Small intestine (tissue), 7 donors: ENCODE measurements around the gene TRAF3. TPM values are rescaled to one million over a fixed set of nuclear protein-coding genes. Genes with fewer than 3 reads are reported as not detected.

Experiments used
- DNase-seq, 2 donors: peaks; one replicate each; pipeline versions ENCODE4 v3.0.0 to v3.0.0-alpha.2; 2013
- FAIRE-seq: peaks from 2 replicates; lab custom pipeline; 2012; peaks lifted over from hg19 to GRCh38; lab: Jason Lieb, UNC
- H3K27ac ChIP-seq, 3 donors: one replicate each; pipeline ENCODE4 v1.5.1; 2013; ENCODE audit warnings: low read length in 2 of 3, mild to moderate bottlenecking in 2 of 3, control low read depth in 1 of 3, inconsistent platforms in 1 of 3, low read depth in 1 of 3, moderate library complexity in 1 of 3
- H3K27me3 ChIP-seq, 3 donors: one replicate each; pipeline ENCODE4 v1.6.1; 2013; ENCODE audit warnings: low read length in 3 of 3, inconsistent platforms in 1 of 3; ENCODE audit not compliant: control insufficient read depth in 3 of 3, insufficient read depth in 3 of 3
- H3K36me3 ChIP-seq, 3 donors: one replicate each; pipeline ENCODE4 v1.6.1; 2013; ENCODE audit warnings: low read length in 3 of 3, inconsistent platforms in 1 of 3, low read depth in 1 of 3, mild to moderate bottlenecking in 1 of 3, moderate library complexity in 1 of 3; ENCODE audit not compliant: control insufficient read depth in 3 of 3, insufficient read depth in 2 of 3
- H3K4me1 ChIP-seq, 3 donors: one replicate each; pipeline ENCODE4 v1.6.1; 2013; ENCODE audit warnings: low read length in 2 of 3, inconsistent platforms in 1 of 3, low read depth in 1 of 3, mild to moderate bottlenecking in 1 of 3, moderate library complexity in 1 of 3; ENCODE audit not compliant: control insufficient read depth in 3 of 3, insufficient read depth in 2 of 3
- H3K4me3 ChIP-seq, 3 donors: one replicate each; pipeline ENCODE4 v1.5.1; 2013; ENCODE audit warnings: low read length in 3 of 3, control low read depth in 1 of 3, inconsistent platforms in 1 of 3, low read depth in 1 of 3, mild to moderate bottlenecking in 1 of 3, moderate library complexity in 1 of 3
- H3K9me3 ChIP-seq, 2 donors: one replicate each; pipeline ENCODE4 v1.6.1; 2013; ENCODE audit warnings: low read depth in 1 of 2, low read length in 1 of 2; ENCODE audit not compliant: control insufficient read depth in 2 of 2, insufficient read depth in 1 of 2
- WGBS, 3 donors: extraction: QIAGEN DNeasy Blood & Tissue Kit; methylation state at CpG; one replicate each; pipeline ENCODE4 v1.1.7; 2013; 5-methylcytosine and 5-hydroxymethylcytosine counted together
- polyA plus RNA-seq, 4 donors: library from polyadenylated mRNA; stranded (reverse) in 3 of 4; unstranded in 1 of 4; fragments of 200-250 nt in 3 of 4; fragments of 120-200 nt in 1 of 4; gene quantifications; one replicate each; pipeline versions ENCODE4 v1.2.1 to v1.2.3, GENCODE V29; 2013
- donor health status: healthy with polysubstance abuse.
- donor health status: control.
- donor health status: control.
- donor health status: Bipolar disorder and iron deficiency.
- donor health status: healthy.

TRAF3 gene
- polyA plus RNA-seq, 4 donors: 4.0 to 17.9 (median 8.5) TPM

DNA sequence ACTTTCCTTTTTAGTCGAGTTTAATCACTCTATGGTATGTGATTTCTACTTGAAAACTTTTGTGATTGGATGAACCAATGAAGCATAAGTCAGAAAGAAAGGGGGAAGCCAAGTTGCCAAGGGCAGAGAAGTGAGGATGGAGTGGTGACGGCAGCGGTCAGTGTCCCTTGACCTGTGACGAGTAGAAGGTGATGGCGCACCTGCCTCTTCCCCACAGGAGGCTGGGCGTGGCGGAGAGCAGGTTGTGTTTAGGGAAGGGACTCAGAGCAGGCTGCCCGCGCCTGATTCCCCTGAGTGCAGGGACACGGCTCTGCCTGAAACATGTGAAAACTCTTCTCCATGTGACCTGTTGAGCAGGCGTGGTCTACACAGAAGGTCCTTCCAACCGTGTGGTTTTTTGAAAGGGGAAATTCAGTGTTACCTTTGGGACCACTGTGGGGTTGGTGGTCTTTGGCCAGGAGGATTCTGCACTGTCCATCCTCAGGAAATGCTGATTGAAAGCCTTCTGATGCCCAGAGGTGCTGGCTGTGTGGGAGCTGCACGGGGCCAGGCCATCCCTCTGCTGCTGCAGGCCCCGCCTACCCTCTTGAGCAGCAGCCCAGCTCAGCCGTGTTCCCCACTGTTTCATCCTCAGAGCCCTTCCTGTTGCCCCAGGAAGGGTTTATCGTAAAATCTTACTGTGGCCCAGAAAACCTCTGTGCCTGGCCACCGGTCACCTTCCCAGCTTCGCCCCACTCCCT, 121.7 kb downstream of the TRAF3 start:
- Histone ChIP-seq H3K36me3 (peaks cover 2 to 71% (median 9%) of the 10 kb centered on the region in 3 donors), H3K9me3 (no peaks in the 10 kb centered on the region), H3K4me1 (no peaks in the 10 kb centered on the region), H3K27me3 (no peaks in the 10 kb centered on the region), H3K4me3 (no peak overlapping the region), H3K27ac (no peak overlapping the region)
- WGBS, 3 donors: 83 to 90% (median 83%) methylated on average over 18 of the region's 18 CpGs
- FAIRE-seq (no peak), DNase-seq (no peak)

DNA sequence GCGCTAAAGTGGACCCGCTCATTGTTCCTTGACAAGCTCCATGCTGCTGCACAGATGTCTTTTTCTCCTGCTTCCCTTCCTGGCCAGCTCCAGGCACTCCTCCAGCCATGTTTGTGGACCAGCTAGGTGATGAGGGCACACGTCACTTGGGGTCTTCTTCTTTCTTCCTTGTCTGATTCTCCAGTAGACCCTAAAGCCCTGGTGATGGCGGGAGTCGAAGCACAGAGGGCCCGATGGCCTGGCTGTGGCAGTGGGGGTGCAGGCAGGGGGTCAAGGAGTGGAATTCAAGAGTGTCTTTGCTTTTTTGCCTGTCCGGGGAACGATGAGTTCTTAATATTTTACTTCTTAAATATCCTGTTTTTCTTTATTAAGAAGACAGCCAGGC, 122.3 kb downstream of the TRAF3 start:
- Histone ChIP-seq H3K27ac (no peak overlapping the region), H3K27me3 (no peaks in the 10 kb centered on the region), H3K4me1 (no peaks in the 10 kb centered on the region), H3K36me3 (peaks cover 2 to 74% (median 12%) of the 10 kb centered on the region in 3 donors), H3K4me3 (no peak overlapping the region), H3K9me3 (no peaks in the 10 kb centered on the region)
- 94 to 99% (median 97%) methylated on average over 8 of the region's 8 CpGs for WGBS, 3 donors
- FAIRE-seq (no peak), DNase-seq (no peak)

DNA sequence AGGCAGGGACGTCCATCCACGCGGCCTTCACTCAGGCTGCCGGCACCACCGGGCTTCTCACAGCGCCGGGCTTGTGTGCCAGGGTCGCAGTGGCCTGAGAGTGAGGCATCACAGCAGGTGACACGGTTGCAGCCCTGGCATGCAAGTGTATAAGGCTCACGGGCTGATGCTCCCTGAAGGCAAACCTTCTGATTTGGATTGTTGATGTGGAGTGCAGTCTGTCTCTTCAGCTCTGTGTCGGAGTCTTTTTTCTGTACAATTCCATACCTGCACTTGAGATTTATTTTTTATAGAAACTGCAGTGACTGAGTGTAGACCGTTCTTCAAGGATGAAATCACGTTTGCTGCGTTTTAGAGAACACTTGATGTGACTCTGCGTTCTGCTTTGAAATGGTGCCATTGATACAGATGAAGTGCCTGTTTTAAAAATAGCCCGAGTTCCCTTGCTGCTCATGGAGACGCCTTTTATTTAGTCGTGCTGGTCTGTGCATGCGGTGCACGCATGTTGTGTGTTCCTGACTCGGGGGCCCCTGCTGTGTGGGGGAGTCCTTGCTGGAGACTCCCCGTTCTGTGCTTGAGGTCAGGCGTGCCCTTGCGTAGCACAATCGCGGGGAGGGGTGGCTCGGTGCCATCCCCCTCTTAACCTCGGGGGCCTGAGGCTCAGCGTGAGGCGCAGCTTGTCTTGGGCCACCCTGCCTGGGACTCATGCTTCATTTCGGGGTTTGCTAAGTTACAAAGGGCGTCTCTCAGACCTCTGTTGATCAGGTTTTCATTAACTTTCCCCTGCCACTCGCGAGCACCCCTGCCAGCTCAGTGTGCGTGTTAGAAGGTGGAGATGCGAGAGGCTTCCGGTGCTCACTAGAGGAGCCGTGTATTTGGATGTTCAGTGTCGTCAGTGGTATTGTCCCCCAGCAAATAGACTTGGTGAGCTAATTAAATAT, 123.7 kb downstream of the TRAF3 start:
- WGBS, 3 donors: 74 to 91% (median 86%) methylated on average over 39 of the region's 39 CpGs
- Histone ChIP-seq H3K27ac (peak overlapping the region in 2 of 3 donors; percentile 6 to 61), H3K27me3 (no peaks in the 10 kb centered on the region), H3K4me3 (no peak overlapping the region), H3K4me1 (no peaks in the 10 kb centered on the region), H3K36me3 (peaks cover 6 to 71% (median 12%) of the 10 kb centered on the region in 3 donors), H3K9me3 (no peaks in the 10 kb centered on the region)
- FAIRE-seq: no peak
- no peak for DNase-seq

DNA sequence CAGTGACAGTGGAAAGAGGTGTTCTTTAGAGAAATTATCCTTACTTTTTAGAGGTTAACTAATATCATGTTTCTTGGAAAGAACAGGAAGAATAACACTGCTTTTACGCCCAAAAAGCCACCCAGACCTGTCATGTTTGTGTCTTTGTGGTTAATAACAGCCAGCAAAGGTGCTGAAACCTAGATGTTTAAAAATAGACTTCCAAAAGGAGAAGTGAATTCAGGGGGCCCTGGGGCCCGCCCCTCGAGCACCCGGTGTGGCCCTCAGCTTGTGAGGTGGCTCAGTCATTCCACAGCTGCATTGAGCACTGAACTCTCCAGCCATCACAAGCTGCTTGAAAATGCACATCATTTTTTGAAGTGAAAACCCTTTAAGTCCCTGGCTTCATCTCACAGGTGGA, 124.4 kb downstream of the TRAF3 start:
- Histone ChIP-seq H3K4me3 (no peak overlapping the region), H3K36me3 (peaks cover 6 to 71% (median 12%) of the 10 kb centered on the region in 3 donors), H3K4me1 (no peaks in the 10 kb centered on the region), H3K27ac (peak overlapping the region in 1 of 3 donors; percentile 41), H3K9me3 (no peaks in the 10 kb centered on the region), H3K27me3 (no peaks in the 10 kb centered on the region)
- no peak for FAIRE-seq
- WGBS, 3 donors: 62 to 91% (median 68%) methylated on average over 4 of the region's 4 CpGs
- no peak for DNase-seq

DNA sequence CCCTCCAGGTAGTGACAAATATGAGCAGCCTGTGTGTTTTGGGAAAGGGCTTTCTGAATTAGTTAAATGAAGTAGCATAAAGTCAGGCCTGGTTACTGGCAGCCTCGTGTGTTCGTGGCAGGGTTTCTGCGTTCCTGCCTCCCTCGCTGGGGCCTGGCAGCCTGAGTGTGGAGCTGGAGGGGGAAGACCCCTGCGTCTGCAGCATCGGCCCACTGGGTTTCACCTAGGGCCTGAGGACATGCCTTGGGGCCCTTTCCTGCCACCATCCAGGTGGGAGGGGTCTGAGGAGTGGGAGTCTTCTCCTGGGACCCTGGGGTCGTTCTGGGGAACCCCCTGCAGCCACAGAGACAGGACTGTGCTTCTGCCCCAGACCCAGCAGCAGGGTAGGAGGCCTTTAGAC, 124.8 kb downstream of the TRAF3 start:
- Histone ChIP-seq H3K4me3 (no peak overlapping the region), H3K27me3 (no peaks in the 10 kb centered on the region), H3K36me3 (peaks cover 6 to 75% (median 12%) of the 10 kb centered on the region in 3 donors), H3K9me3 (no peaks in the 10 kb centered on the region), H3K4me1 (no peaks in the 10 kb centered on the region), H3K27ac (peak overlapping the region in 1 of 3 donors; percentile 41)
- 82 to 92% (median 87%) methylated on average over 7 of the region's 7 CpGs for WGBS, 3 donors
- DNase-seq: no peak
- FAIRE-seq: no peak

DNA sequence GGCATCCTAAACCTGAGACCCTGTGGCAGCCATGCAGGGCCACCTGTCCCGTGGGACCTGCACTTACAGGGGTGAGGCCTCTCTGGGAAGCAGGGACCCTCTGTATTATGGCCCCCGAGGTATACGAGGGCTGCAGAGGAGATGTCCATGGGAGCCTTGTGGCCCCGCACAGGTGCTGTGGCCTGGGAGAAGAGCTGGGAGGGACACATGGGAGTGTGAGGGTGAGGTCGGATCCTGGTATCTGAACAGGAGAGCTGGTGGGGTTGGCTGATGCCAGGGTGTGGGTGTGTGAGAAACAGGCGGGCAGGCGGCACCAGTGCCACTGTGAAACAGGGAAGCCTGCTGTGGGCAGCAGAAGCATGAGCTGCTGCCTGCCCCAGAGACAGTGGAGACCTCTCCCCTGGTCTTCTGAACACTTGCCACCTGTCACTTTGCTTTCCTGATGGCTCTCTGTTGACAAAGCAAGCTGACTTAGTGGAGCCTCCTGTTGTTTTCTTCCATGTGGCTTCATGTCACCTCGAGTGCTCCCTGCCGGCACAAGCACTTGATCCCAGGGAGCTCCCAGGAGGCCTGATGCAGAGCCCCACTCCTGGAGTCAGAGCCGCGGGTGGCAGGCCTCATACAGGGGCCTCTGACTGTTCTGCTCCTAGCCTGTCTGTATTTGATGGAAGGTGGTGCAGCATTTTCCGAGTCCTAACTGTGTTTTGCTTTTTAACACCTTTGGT, 125.4 kb downstream of the TRAF3 start:
- Histone ChIP-seq H3K4me3 (no peak overlapping the region), H3K27ac (peak overlapping the region in 1 of 3 donors; percentile 41), H3K36me3 (peaks cover 6 to 77% (median 12%) of the 10 kb centered on the region in 3 donors), H3K9me3 (no peaks in the 10 kb centered on the region), H3K27me3 (no peaks in the 10 kb centered on the region), H3K4me1 (no peaks in the 10 kb centered on the region)
- 91 to 92% (median 91%) methylated on average over 10 to 12 of the region's 12 CpGs for WGBS, 3 donors
- DNase-seq: no peak
- no peak for FAIRE-seq

DNA sequence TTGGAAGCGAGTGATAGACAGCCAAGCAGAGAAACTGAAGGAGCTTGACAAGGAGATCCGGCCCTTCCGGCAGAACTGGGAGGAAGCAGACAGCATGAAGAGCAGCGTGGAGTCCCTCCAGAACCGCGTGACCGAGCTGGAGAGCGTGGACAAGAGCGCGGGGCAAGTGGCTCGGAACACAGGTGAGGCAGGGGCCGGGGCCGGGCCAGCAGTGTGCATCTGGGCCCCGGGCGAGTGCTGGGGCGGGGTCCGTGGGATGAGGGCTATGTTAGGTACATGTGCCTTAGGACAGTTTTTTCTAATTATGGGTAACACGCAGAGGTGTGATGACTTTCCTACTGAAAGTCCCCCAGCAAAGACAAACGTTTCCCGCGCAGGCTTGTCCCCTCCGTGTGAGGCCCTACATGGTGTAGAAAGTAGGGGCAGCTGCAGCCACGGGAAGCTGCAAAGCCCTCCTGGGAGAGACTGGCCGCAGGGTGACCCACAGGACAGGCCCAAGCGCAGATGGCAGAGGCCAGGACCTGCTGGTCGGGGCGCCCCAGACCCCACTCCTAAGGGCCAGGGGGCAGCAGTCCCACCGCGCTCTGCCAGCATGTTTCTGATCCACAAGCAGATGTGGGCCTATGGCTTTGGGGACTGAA, 126.1 kb downstream of the TRAF3 start:
- Histone ChIP-seq H3K27ac (no peak overlapping the region), H3K4me3 (no peak overlapping the region), H3K27me3 (no peaks in the 10 kb centered on the region), H3K36me3 (peaks cover 6 to 79% (median 12%) of the 10 kb centered on the region in 3 donors), H3K4me1 (no peaks in the 10 kb centered on the region), H3K9me3 (no peaks in the 10 kb centered on the region)
- FAIRE-seq (no peak), DNase-seq (no peak)
- WGBS, 3 donors: 89 to 97% (median 96%) methylated on average over 29 of the region's 29 CpGs
